ENCODE data around the gene IL1RAPL2.

Gene IL1RAPL2

GRCh38 chrX:105462186-105462585 is 896.2 kb downstream of the IL1RAPL2 start:
- DNase-seq (ENCODE audit: low read depth in 2 of 2), result no peak

- no peak for DNase-seq (ENCODE audit: low read depth in 2 of 2)
Observed at GRCh38 chrX:105463473-105463872, 897.5 kb downstream of the IL1RAPL2 start.

GRCh38 chrX:105464618-105465017 is 898.6 kb downstream of the IL1RAPL2 start:
- DNase-seq (ENCODE audit: low read depth in 2 of 2), result no peak

- DNase-seq (ENCODE audit: low read depth in 2 of 2), result no peak
Observed at GRCh38 chrX:105468741-105469140, 902.7 kb downstream of the IL1RAPL2 start.

GRCh38 chrX:105471597-105471996 is 905.6 kb downstream of the IL1RAPL2 start:
- no peak for DNase-seq (ENCODE audit: low read depth in 2 of 2)

GRCh38 chrX:105475801-105476200 is 909.8 kb downstream of the IL1RAPL2 start:
- DNase-seq (ENCODE audit: low read depth in 2 of 2), result no peak

GRCh38 chrX:105477351-105477750 is 911.4 kb downstream of the IL1RAPL2 start:
- no peak for DNase-seq (ENCODE audit: low read depth in 2 of 2)

- no peak for DNase-seq (ENCODE audit: low read depth in 2 of 2)
Observed at GRCh38 chrX:105480646-105481310, 914.8 kb downstream of the IL1RAPL2 start.

GRCh38 chrX:105483011-105483410 is 917.0 kb downstream of the IL1RAPL2 start:
- DNase-seq (ENCODE audit: low read depth in 2 of 2), result no peak

GRCh38 chrX:105488716-105489115 is 922.7 kb downstream of the IL1RAPL2 start:
- no peak for DNase-seq (ENCODE audit: low read depth in 2 of 2)

- DNase-seq (ENCODE audit: low read depth in 2 of 2), result no peak
Observed at GRCh38 chrX:105495376-105495775, 929.4 kb downstream of the IL1RAPL2 start.

- no peak for DNase-seq (ENCODE audit: low read depth in 2 of 2)
Observed at GRCh38 chrX:105502336-105502735, 936.3 kb downstream of the IL1RAPL2 start.

GRCh38 chrX:105515561-105515960 is 949.6 kb downstream of the IL1RAPL2 start:
- DNase-seq (ENCODE audit: low read depth in 2 of 2), result no peak

GRCh38 chrX:105526431-105526830 is 960.4 kb downstream of the IL1RAPL2 start:
- no peak for DNase-seq (ENCODE audit: low read depth in 2 of 2)

- DNase-seq (ENCODE audit: low read depth in 2 of 2), result no peak
Observed at GRCh38 chrX:105527759-105528158, 961.8 kb downstream of the IL1RAPL2 start.

- DNase-seq (ENCODE audit: low read depth in 2 of 2), result no peak
Observed at GRCh38 chrX:105533951-105534350, 968.0 kb downstream of the IL1RAPL2 start.

- DNase-seq (ENCODE audit: low read depth in 2 of 2), result no peak
Observed at GRCh38 chrX:105543283-105543682, 977.3 kb downstream of the IL1RAPL2 start.

GRCh38 chrX:105550043-105550663 is 984.2 kb downstream of the IL1RAPL2 start:
- no peak for DNase-seq (ENCODE audit: low read depth in 2 of 2)

GRCh38 chrX:105552395-105552794 is 986.4 kb downstream of the IL1RAPL2 start:
- no peak for DNase-seq (ENCODE audit: low read depth in 2 of 2)

GRCh38 chrX:105553118-105553517 is 987.1 kb downstream of the IL1RAPL2 start:
- no peak for DNase-seq (ENCODE audit: low read depth in 2 of 2)

GRCh38 chrX:105564501-105564900 is 998.5 kb downstream of the IL1RAPL2 start:
- no peak for DNase-seq (ENCODE audit: low read depth in 2 of 2)

- DNase-seq (ENCODE audit: low read depth in 2 of 2), result no peak
Observed at GRCh38 chrX:105565856-105566255, 999.9 kb downstream of the IL1RAPL2 start.

- DNase-seq (ENCODE audit: low read depth in 2 of 2), result no peak
Observed at GRCh38 chrX:105567082-105567481, 1001.1 kb downstream of the IL1RAPL2 start.

- no peak for DNase-seq (ENCODE audit: low read depth in 2 of 2)
Observed at GRCh38 chrX:105608745-105609144, 1042.7 kb downstream of the IL1RAPL2 start.
